H1 (cell line): ENCODE measurements around the gene PPP1R9A. TPM values are rescaled to one million over a fixed set of nuclear protein-coding genes. Genes with fewer than 3 reads are reported as not detected.

Source experiments
- polyA plus RNA-seq, 7 experiments: library from polyadenylated mRNA; depleted of rRNA in 3 of 7; stranded (reverse) in 5 of 7; unstranded in 2 of 7; fragments of >200 nt in 5 of 7; fragments of 200-250 nt in 2 of 7; gene quantifications; 1 replicate in 5 of 7; 2 replicates in 1 of 7; 4 replicates in 1 of 7; pipeline versions ENCODE4 v1.2.1 to v1.2.3, GENCODE V29; 2011 to 2013; ENCODE audit warnings: missing spikeins in 2 of 7, mixed read lengths in 2 of 7
- total RNA-seq: library from RNA; stranded (reverse); fragmentation: NEBNext Ultra II Directional; extraction: Animal tissue kit (Norgen Biotek cat#: 25700); gene quantifications from 2 replicates; pipeline ENCODE4 v1.2.1, GENCODE V29; 2021
- TF ChIP-seq, protein P1 (sequence below): IDR thresholded peaks from 2 replicates; pipeline ENCODE4 v1.6.1; 2012; ENCODE audit warnings: inconsistent platforms

The PPP1R9A gene
- total and polyA plus RNA-seq, 2 of the 8 experiments (the other 6 are each of a cell fraction or from before 2014, with no cell fraction given): 3.0 to 20.3 TPM

- TF ChIP-seq, protein P1, sequence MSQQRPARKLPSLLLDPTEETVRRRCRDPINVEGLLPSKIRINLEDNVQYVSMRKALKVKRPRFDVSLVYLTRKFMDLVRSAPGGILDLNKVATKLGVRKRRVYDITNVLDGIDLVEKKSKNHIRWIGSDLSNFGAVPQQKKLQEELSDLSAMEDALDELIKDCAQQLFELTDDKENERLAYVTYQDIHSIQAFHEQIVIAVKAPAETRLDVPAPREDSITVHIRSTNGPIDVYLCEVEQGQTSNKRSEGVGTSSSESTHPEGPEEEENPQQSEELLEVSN: no peak
Measured at GRCh38 chr7:94933256-94933990, 26.0 kb downstream of the PPP1R9A start (continued).
